Measurements from ENCODE around the gene TNFSF11.

TNFSF11 gene

DNA sequence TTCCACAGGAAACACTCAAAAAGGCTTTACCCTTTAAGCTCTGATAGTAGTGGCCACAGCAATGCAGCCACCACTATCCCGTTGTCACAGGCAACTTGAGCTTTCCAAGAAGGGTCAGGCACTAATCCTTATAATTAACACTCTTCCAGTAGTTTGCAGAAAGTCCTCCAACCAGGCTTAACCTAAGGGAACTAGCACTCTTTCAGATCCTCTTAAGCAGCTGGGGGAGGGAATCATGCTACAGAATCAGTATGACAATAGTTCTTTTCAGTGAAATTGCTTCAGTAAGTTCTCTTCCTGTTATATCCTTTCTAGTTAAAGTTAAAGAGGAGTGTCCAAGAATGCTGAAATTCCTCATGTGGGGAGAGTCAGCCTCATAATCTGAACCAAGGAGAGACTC lies 82.2 kb downstream of the TNFSF11 start:
- DNase-seq: no peak

DNA sequence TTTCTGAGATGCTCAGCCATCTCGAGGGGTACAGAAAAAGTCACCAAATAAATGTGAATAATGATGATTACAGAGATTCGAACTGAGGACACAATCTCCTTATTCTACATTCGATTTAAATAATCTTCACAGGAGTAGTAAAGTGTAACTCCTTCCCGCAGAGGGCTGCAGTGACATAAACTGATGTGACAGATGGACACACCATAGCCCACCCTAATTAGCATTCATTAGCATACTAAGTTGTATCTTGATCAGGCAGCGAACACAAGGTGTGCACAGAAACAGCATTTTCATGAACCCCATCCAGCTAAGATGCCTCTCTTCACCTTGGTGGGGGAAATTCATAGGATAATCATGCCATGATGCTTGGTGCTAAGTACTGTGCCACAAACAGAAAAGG lies 83.0 kb downstream of the TNFSF11 start:
- DNase-seq: no peak
